HepG2 (cell line): ENCODE measurements around the gene ZNF621.

ENCODE experiments used
- CTCF ChIP-seq: sonication (generic); formaldehyde crosslinking; IDR thresholded peaks from 2 replicates; pipeline ENCODE4 v1.5.0; 2020; ENCODE audit warnings: mild to moderate bottlenecking, missing genetic modification reagents, moderate library complexity
- HNF1B ChIP-seq: sonication (generic); formaldehyde crosslinking; IDR thresholded peaks from 2 replicates; pipeline ENCODE4 v1.5.1; 2020; ENCODE audit warnings: mild to moderate bottlenecking, moderate library complexity, missing genetic modification reagents
- REST ChIP-seq, 2 experiments: IDR thresholded peaks; 2 replicates each; pipeline ENCODE4 v1.6.1; 2011 to 2012; ENCODE audit warnings: low read length in 2 of 2, borderline replicate concordance in 1 of 2, low read depth in 1 of 2, mild to moderate bottlenecking in 1 of 2, moderate library complexity in 1 of 2
- SIX4 ChIP-seq: sonication (generic); formaldehyde crosslinking; IDR thresholded peaks from 2 replicates; pipeline ENCODE4 v1.4.0; 2020; ENCODE audit warnings: missing genetic modification reagents
- ZBTB8A ChIP-seq: sonication (generic); formaldehyde crosslinking; IDR thresholded peaks from 2 replicates; pipeline ENCODE4 v1.4.0; 2020; ENCODE audit warnings: mild to moderate bottlenecking, low read depth, missing genetic modification reagents, borderline replicate concordance
- ZNF317 ChIP-seq: sonication (generic); formaldehyde crosslinking; IDR thresholded peaks from 2 replicates; pipeline ENCODE4 v1.5.0; 2020; ENCODE audit warnings: mild to moderate bottlenecking, missing genetic modification reagents
- ZNF614 ChIP-seq: IDR thresholded peaks from 2 replicates; pipeline ENCODE4 v1.6.1; 2018; ENCODE audit warnings: missing biosample characterization, missing genetic modification reagents, inconsistent platforms, borderline replicate concordance
- ZNF639 ChIP-seq: conservative IDR thresholded peaks from 2 replicates; pipeline ENCODE4 v1.6.1; 2018; ENCODE audit warnings: missing genetic modification reagents
- ZNF652 ChIP-seq: IDR thresholded peaks from 2 replicates; pipeline ENCODE4 v1.6.1; 2016; ENCODE audit warnings: low read depth, borderline replicate concordance
- ZZZ3 ChIP-seq: sonication (generic); formaldehyde crosslinking; IDR thresholded peaks from 2 replicates; pipeline ENCODE4 v1.4.0; 2020; ENCODE audit warnings: missing genetic modification reagents, mild to moderate bottlenecking, borderline replicate concordance

GRCh38 chr3:40497288-40497687, 27.5 kb upstream of the ZNF621 start:
- no peak for TF ChIP-seq CTCF (CRISPR knock-in tag)
- TF ChIP-seq ZNF317 (CRISPR knock-in tag) = no peak
- no peak for TF ChIP-seq ZNF639 (CRISPR knock-in tag)
- no peak for TF ChIP-seq HNF1B (CRISPR knock-in tag)
- TF ChIP-seq ZNF614 = no peak
- no peak for TF ChIP-seq REST (IDR thresholded peaks at IDR 0.05; ENCODE audit: borderline replicate concordance in 1 of 2, low read depth in 1 of 2, low read length in 2 of 2)
- no peak for TF ChIP-seq ZBTB8A
- no peak for TF ChIP-seq ZZZ3 (CRISPR knock-in tag)
- no peak for TF ChIP-seq ZNF652 (CRISPR knock-in tag)
- TF ChIP-seq SIX4 = no peak
